ENCODE results near the gene STX18. TPM values are rescaled to one million over a fixed set of nuclear protein-coding genes. Genes with fewer than 3 reads are reported as not detected.

The STX18 gene
- total RNA-seq, 4 donors from 2014 or later = 17.8 to 25.4 (median 23.4) TPM

- no peak overlapping the region for H3K27ac ChIP-seq
- WGBS, 2 donors (ENCODE audit: low coverage in 1 of 2) = 66 to 75% methylated on average over 14 to 21 of the region's 23 CpGs
- no peak overlapping the region for H3K4me3 ChIP-seq
- TF ChIP-seq POLR2AphosphoS5 (IDR thresholded peaks at IDR 0.05) (no peak), CTCF (IDR thresholded peaks at IDR 0.05) (no peak), EP300 (IDR thresholded peaks at IDR 0.05) (no peak), POLR2A (IDR thresholded peaks at IDR 0.05) (no peak)
- ATAC-seq = no peak
- no peaks in the 10 kb centered on the region for H3K36me3 ChIP-seq
- H3K4me1 ChIP-seq = no peaks in the 10 kb centered on the region
- H3K9me3 ChIP-seq = peaks cover 0 to 21% (median 0%) of the 10 kb centered on the region in 3 donors
- H3K27me3 ChIP-seq = peaks cover 50% of the 10 kb centered on the region
These were observed 164.0 kb downstream of the STX18 start for GRCh38 chr4:4377732-4378460.

- TF ChIP-seq EP300 (IDR thresholded peaks at IDR 0.05) = no peak
- TF ChIP-seq CTCF (IDR thresholded peaks at IDR 0.05) = no peak
- TF ChIP-seq POLR2A (IDR thresholded peaks at IDR 0.05) = no peak
- no peak for TF ChIP-seq POLR2AphosphoS5 (IDR thresholded peaks at IDR 0.05)
- H3K4me3 ChIP-seq = no peak overlapping the region
- peaks cover 0 to 21% (median 0%) of the 10 kb centered on the region in 3 donors for H3K9me3 ChIP-seq
- WGBS, 2 donors (ENCODE audit: low coverage in 1 of 2) = 20 to 72% methylated on average over 2 to 5 of the region's 12 CpGs
- H3K27me3 ChIP-seq = peaks cover 48% of the 10 kb centered on the region
- no peak for ATAC-seq
- H3K36me3 ChIP-seq = no peaks in the 10 kb centered on the region
- H3K27ac ChIP-seq = no peak overlapping the region
- no peaks in the 10 kb centered on the region for H3K4me1 ChIP-seq
These were observed 164.7 kb downstream of the STX18 start for GRCh38 chr4:4377191-4377590.

GRCh38 chr4:4376074-4376473 is 165.8 kb downstream of the STX18 start:
- Histone ChIP-seq H3K36me3 (no peaks in the 10 kb centered on the region), H3K9me3 (peaks cover 0 to 21% (median 0%) of the 10 kb centered on the region in 3 donors), H3K4me1 (no peaks in the 10 kb centered on the region), H3K4me3 (no peak overlapping the region), H3K27ac (no peak overlapping the region), H3K27me3 (peaks cover 48% of the 10 kb centered on the region)
- 34 to 56% methylated on average over 2 to 3 of the region's 4 CpGs for WGBS, 2 donors (ENCODE audit: low coverage in 1 of 2)
- TF ChIP-seq EP300 (IDR thresholded peaks at IDR 0.05) (no peak), POLR2A (IDR thresholded peaks at IDR 0.05) (no peak), CTCF (IDR thresholded peaks at IDR 0.05) (no peak), POLR2AphosphoS5 (IDR thresholded peaks at IDR 0.05) (no peak)
- no peak for ATAC-seq

GRCh38 chr4:4374388-4375098 is 167.3 kb downstream of the STX18 start:
- Histone ChIP-seq H3K4me1 (no peaks in the 10 kb centered on the region), H3K27me3 (peaks cover 48% of the 10 kb centered on the region), H3K4me3 (no peak overlapping the region), H3K36me3 (no peaks in the 10 kb centered on the region), H3K27ac (no peak overlapping the region), H3K9me3 (peaks cover 0 to 21% (median 0%) of the 10 kb centered on the region in 3 donors)
- TF ChIP-seq POLR2A (IDR thresholded peaks at IDR 0.05) (no peak), EP300 (IDR thresholded peaks at IDR 0.05) (no peak), CTCF (IDR thresholded peaks at IDR 0.05) (no peak), POLR2AphosphoS5 (IDR thresholded peaks at IDR 0.05) (no peak)
- 79 to 88% methylated on average over 6 of the region's 6 CpGs for WGBS, 2 donors (ENCODE audit: low coverage in 1 of 2)
- no peak for ATAC-seq

Other genes with a start within 250 kb of the STX18 start
- gene NSG1, start 154.9 kb downstream of the STX18 start, total RNA-seq = 1 to 10 TPM in 2 of 4 donors, under 1 TPM in 2; 0.15 to 4.8 (median 1.4) TPM